ENCODE measurements around the gene GNPAT. TPM values are rescaled to one million over a fixed set of nuclear protein-coding genes. Genes with fewer than 3 reads are reported as not detected.
A peak's percentile ranks its signal among the peaks of the same experiment; 100 is the strongest.

The GNPAT gene
- total RNA-seq, 2 experiments from 2014 or later = 11.8 to 12.8 TPM

GRCh38 chr1:231265379-231265778, 24.4 kb downstream of the GNPAT start:
- Histone ChIP-seq H3K36me3 (ENCODE audit: insufficient read depth, low read length) (peaks cover 68% of the 10 kb centered on the region), H3K27me3 (ENCODE audit: control insufficient read depth in 1 of 2, insufficient read depth in 2 of 2, low read length in 2 of 2) (no peaks in the 10 kb centered on the region), H3K4me1 (ENCODE audit: insufficient read depth, low read length) (no peaks in the 10 kb centered on the region), H3K9me3 (ENCODE audit: control insufficient read depth in 1 of 2, insufficient read depth in 1 of 2, low read length in 2 of 2) (no peaks in the 10 kb centered on the region), H3K27ac (ENCODE audit: low read depth in 1 of 2, low read length in 2 of 2) (no peak overlapping the region), H3K4me3 (ENCODE audit: low read length) (no peak overlapping the region)
- Mint-ChIP-seq H3K36me3 (ENCODE audit: low read depth) (peaks cover 91% of the 10 kb centered on the region), H3K27ac (no peak overlapping the region), H3K9me3 (no peaks in the 10 kb centered on the region), H3K4me1 (ENCODE audit: low read depth) (no peaks in the 10 kb centered on the region), H3K27me3 (no peaks in the 10 kb centered on the region), H3K4me3 (no peak overlapping the region)
- intact Hi-C loops (cut with DNase I, micrococcal nuclease) = no loop called here
- TF ChIP-seq, protein P1, sequence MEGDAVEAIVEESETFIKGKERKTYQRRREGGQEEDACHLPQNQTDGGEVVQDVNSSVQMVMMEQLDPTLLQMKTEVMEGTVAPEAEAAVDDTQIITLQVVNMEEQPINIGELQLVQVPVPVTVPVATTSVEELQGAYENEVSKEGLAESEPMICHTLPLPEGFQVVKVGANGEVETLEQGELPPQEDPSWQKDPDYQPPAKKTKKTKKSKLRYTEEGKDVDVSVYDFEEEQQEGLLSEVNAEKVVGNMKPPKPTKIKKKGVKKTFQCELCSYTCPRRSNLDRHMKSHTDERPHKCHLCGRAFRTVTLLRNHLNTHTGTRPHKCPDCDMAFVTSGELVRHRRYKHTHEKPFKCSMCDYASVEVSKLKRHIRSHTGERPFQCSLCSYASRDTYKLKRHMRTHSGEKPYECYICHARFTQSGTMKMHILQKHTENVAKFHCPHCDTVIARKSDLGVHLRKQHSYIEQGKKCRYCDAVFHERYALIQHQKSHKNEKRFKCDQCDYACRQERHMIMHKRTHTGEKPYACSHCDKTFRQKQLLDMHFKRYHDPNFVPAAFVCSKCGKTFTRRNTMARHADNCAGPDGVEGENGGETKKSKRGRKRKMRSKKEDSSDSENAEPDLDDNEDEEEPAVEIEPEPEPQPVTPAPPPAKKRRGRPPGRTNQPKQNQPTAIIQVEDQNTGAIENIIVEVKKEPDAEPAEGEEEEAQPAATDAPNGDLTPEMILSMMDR (IDR thresholded peaks at IDR 0.05) = no peak
- ChIA-PET POLR2A (no interaction called here), CTCF (interaction anchor here (0.6 kb wide), 1 partner anchor 117 kb away, joined by 3 read pairs; no protein-coding TSS in a partner anchor)
- DNase-seq = no peak
- ATAC-seq (ENCODE audit: poor library complexity) = no peak

DNA sequence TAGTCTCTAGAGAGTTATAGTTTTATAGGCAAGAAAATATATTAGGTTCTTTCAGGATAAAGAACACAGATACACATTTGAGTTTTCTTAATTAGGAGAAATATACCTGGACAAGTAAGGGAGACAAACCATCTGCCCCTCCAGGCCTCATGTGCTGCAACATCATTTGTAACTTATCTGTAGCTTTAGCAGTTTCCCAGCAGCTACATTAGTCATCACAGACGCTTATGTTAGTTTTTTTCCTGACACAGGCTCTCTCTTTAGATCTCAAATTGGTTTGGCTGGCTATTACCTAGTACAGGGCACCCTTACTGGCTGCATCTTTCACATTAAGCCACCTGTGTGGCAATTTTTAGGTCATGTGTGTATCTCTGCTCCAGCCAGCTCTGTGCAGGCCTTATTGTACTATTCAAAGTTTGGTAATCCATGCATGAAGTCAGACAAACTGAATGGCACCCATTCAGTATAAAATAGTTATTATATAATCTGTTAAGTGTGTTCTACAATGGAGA, 25.9 kb downstream of the GNPAT start:
- Histone ChIP-seq H3K9me3 (ENCODE audit: control insufficient read depth in 1 of 2, insufficient read depth in 1 of 2, low read length in 2 of 2) (no peaks in the 10 kb centered on the region), H3K4me3 (ENCODE audit: low read length) (no peak overlapping the region), H3K27ac (ENCODE audit: low read depth in 1 of 2, low read length in 2 of 2) (no peak overlapping the region), H3K4me1 (ENCODE audit: insufficient read depth, low read length) (no peaks in the 10 kb centered on the region), H3K27me3 (ENCODE audit: control insufficient read depth in 1 of 2, insufficient read depth in 2 of 2, low read length in 2 of 2) (no peaks in the 10 kb centered on the region), H3K36me3 (ENCODE audit: insufficient read depth, low read length) (peaks cover 59% of the 10 kb centered on the region)
- TF ChIP-seq, protein P1 (IDR thresholded peaks at IDR 0.05) = no peak
- ChIA-PET POLR2A (no interaction called here), CTCF (interaction anchor here (1.3 kb wide), 1 partner anchor 49 kb away, joined by 4 read pairs; no protein-coding TSS in a partner anchor)
- DNase-seq (no peak), ATAC-seq (ENCODE audit: poor library complexity) (no peak)
- intact Hi-C loops (cut with DNase I, micrococcal nuclease) = no loop called here
- no peaks in the 10 kb centered on the region for H3K4me1 Mint-ChIP-seq (ENCODE audit: low read depth)
- H3K36me3 Mint-ChIP-seq (ENCODE audit: low read depth) = peaks cover 91% of the 10 kb centered on the region
- no peak overlapping the region for H3K27ac Mint-ChIP-seq
- H3K9me3 Mint-ChIP-seq = no peaks in the 10 kb centered on the region
- H3K27me3 Mint-ChIP-seq = no peaks in the 10 kb centered on the region
- H3K4me3 Mint-ChIP-seq = no peak overlapping the region

DNA sequence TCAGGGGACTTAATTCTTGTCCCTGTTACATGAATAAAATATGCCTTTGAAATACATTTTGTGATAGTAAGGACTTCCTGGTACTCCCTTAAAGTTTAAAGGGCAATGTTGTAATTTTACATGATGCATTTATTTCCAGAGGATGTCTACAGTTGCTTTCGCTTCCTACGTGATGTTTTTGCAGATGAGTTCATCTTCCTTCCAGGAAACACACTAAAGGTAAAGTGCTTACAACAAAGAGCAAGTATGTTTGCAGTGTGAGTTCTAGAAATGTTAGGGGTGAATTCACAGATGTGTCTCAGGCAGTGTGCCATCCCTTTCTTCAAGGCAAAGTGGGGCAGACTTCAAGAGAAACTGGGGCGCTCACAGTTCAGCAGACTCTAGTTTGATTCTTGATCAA, 31.2 kb downstream of the GNPAT start:
- peak in 3 of 14 experiments; percentile 4 to 5 (median 5) for DNase-seq
- Histone ChIP-seq H3K27me3 (ENCODE audit: control insufficient read depth in 1 of 2, insufficient read depth in 2 of 2, low read length in 2 of 2) (no peaks in the 10 kb centered on the region), H3K4me1 (ENCODE audit: insufficient read depth, low read length) (no peaks in the 10 kb centered on the region), H3K36me3 (ENCODE audit: insufficient read depth, low read length) (peaks cover 50% of the 10 kb centered on the region), H3K4me3 (ENCODE audit: low read length) (no peak overlapping the region), H3K27ac (ENCODE audit: low read depth in 1 of 2, low read length in 2 of 2) (no peak overlapping the region), H3K9me3 (ENCODE audit: control insufficient read depth in 1 of 2, insufficient read depth in 1 of 2, low read length in 2 of 2) (no peaks in the 10 kb centered on the region)
- peak overlapping the region; percentile 87 for H3K27ac Mint-ChIP-seq
- H3K36me3 Mint-ChIP-seq (ENCODE audit: low read depth) = peaks cover 86% of the 10 kb centered on the region
- no peak overlapping the region for H3K4me3 Mint-ChIP-seq
- TF ChIP-seq, protein P1 (IDR thresholded peaks at IDR 0.05) = no peak
- ATAC-seq (ENCODE audit: poor library complexity) = peak; percentile 26
- peaks cover 5% of the 10 kb centered on the region for H3K4me1 Mint-ChIP-seq (ENCODE audit: low read depth)
- H3K9me3 Mint-ChIP-seq = no peaks in the 10 kb centered on the region
- intact Hi-C loops (cut with DNase I, micrococcal nuclease) = no loop called here
- ChIA-PET CTCF (no interaction called here), POLR2A (interaction anchor here (0.7 kb wide), 1 partner anchor 456 kb away, joined by 3 read pairs; no protein-coding TSS in a partner anchor)
- no peaks in the 10 kb centered on the region for H3K27me3 Mint-ChIP-seq

All from CD4-positive, alpha-beta T cell (primary cell).